T-helper 17 cell (primary cell): ENCODE measurements around the gene CDH1. TPM values are rescaled to one million over a fixed set of nuclear protein-coding genes. Genes with fewer than 3 reads are reported as not detected.

Experiments
- ATAC-seq: fragments of 150-1000 bp; cut with Tn5 transposase; 2 replicates; pipeline ENCODE4 v1.10.0; 2021; ENCODE audit warnings: mild to moderate bottlenecking, moderate library complexity
- DNase-seq, 3 donors: peaks; one replicate each; pipeline versions ENCODE4 v3.0.0 to v3.0.0-alpha.2; 2020 to 2021
- H3K9me3 ChIP-seq: one replicate; pipeline ENCODE4 v1.7.0; 2013; ENCODE audit warnings: low read length, mild to moderate bottlenecking; ENCODE audit not compliant: control insufficient read depth, poor library complexity, severe bottlenecking
- H3K27ac Mint-ChIP-seq: one replicate; pipeline ENCODE4 v1.8.0; 2022; ENCODE audit warnings: mild to moderate bottlenecking, moderate library complexity, mixed read lengths
- H3K27me3 Mint-ChIP-seq: one replicate; pipeline ENCODE4 v1.8.0; 2022; ENCODE audit warnings: mixed read lengths
- H3K36me3 Mint-ChIP-seq: one replicate; pipeline ENCODE4 v1.8.0; 2022; ENCODE audit warnings: low read depth, mixed read lengths
- H3K4me1 Mint-ChIP-seq: one replicate; pipeline ENCODE4 v1.8.0; 2022; ENCODE audit warnings: mild to moderate bottlenecking, mixed read lengths
- H3K4me3 Mint-ChIP-seq: one replicate; pipeline ENCODE4 v1.8.0; 2022; ENCODE audit warnings: mild to moderate bottlenecking, moderate library complexity, mixed read lengths
- total RNA-seq, 4 donors: library from RNA in 2 of 4; stranded (reverse) in 2 of 4; gene quantifications; one replicate each; pipeline ENCODE4 v1.2.3 and lab custom pipeline; 2022 to 2026

CDH1 gene
- total RNA-seq, 2 donors from 2014 or later = 0.44 to 0.47 TPM

- peaks cover 6% of the 10 kb centered on the region for H3K36me3 Mint-ChIP-seq
- no peak overlapping the region for H3K27ac Mint-ChIP-seq
- H3K27me3 Mint-ChIP-seq = peaks cover 19% of the 10 kb centered on the region
- no peak overlapping the region for H3K4me3 Mint-ChIP-seq
- DNase-seq (no peak), ATAC-seq (no peak)
- H3K4me1 Mint-ChIP-seq = peaks cover 10% of the 10 kb centered on the region
- H3K9me3 ChIP-seq = no peaks in the 10 kb centered on the region
Observed at GRCh38 chr16:68757625-68757935, 20.5 kb downstream of the CDH1 start.

- no peak for DNase-seq
- Mint-ChIP-seq H3K4me1 (peaks cover 10% of the 10 kb centered on the region), H3K36me3 (peaks cover 6% of the 10 kb centered on the region), H3K27ac (no peak overlapping the region), H3K27me3 (peaks cover 19% of the 10 kb centered on the region), H3K4me3 (no peak overlapping the region)
- H3K9me3 ChIP-seq = no peaks in the 10 kb centered on the region
- ATAC-seq = no peak
Observed at GRCh38 chr16:68759062-68759461, 22.0 kb downstream of the CDH1 start.

GRCh38 chr16:68760671-68761275 lies 23.7 kb downstream of the CDH1 start:
- Mint-ChIP-seq H3K4me3 (no peak overlapping the region), H3K36me3 (peaks cover 3% of the 10 kb centered on the region), H3K27ac (no peak overlapping the region), H3K4me1 (peaks cover 12% of the 10 kb centered on the region), H3K27me3 (peaks cover 13% of the 10 kb centered on the region)
- no peaks in the 10 kb centered on the region for H3K9me3 ChIP-seq
- DNase-seq = no peak
- no peak for ATAC-seq

- H3K9me3 ChIP-seq = no peaks in the 10 kb centered on the region
- Mint-ChIP-seq H3K4me1 (peaks cover 7% of the 10 kb centered on the region), H3K4me3 (no peak overlapping the region), H3K27me3 (peaks cover 13% of the 10 kb centered on the region), H3K36me3 (peaks cover 3% of the 10 kb centered on the region), H3K27ac (no peak overlapping the region)
- no peak for ATAC-seq
- DNase-seq = no peak
Observed at GRCh38 chr16:68762996-68763756, 26.1 kb downstream of the CDH1 start.

- Mint-ChIP-seq H3K4me1 (peaks cover 7% of the 10 kb centered on the region), H3K27me3 (peaks cover 13% of the 10 kb centered on the region), H3K36me3 (peaks cover 3% of the 10 kb centered on the region), H3K4me3 (no peak overlapping the region), H3K27ac (peak overlapping the region; percentile 66)
- DNase-seq = no peak
- no peaks in the 10 kb centered on the region for H3K9me3 ChIP-seq
- peak; percentile 63 for ATAC-seq
Observed at GRCh38 chr16:68764862-68765261, 27.8 kb downstream of the CDH1 start.

- Mint-ChIP-seq H3K4me1 (peaks cover 7% of the 10 kb centered on the region), H3K4me3 (no peak overlapping the region), H3K36me3 (no peaks in the 10 kb centered on the region), H3K27ac (no peak overlapping the region), H3K27me3 (peaks cover 6% of the 10 kb centered on the region)
- no peaks in the 10 kb centered on the region for H3K9me3 ChIP-seq
- ATAC-seq (no peak), DNase-seq (no peak)
Observed at GRCh38 chr16:68767581-68767980, 30.5 kb downstream of the CDH1 start.

GRCh38 chr16:68768175-68768574 lies 31.1 kb downstream of the CDH1 start:
- H3K4me1 Mint-ChIP-seq = peaks cover 7% of the 10 kb centered on the region
- no peak overlapping the region for H3K27ac Mint-ChIP-seq
- no peaks in the 10 kb centered on the region for H3K9me3 ChIP-seq
- H3K4me3 Mint-ChIP-seq = no peak overlapping the region
- H3K27me3 Mint-ChIP-seq = peaks cover 6% of the 10 kb centered on the region
- ATAC-seq (no peak), DNase-seq (no peak)
- no peaks in the 10 kb centered on the region for H3K36me3 Mint-ChIP-seq

GRCh38 chr16:68768771-68769170 lies 31.7 kb downstream of the CDH1 start:
- H3K4me1 Mint-ChIP-seq = peaks cover 7% of the 10 kb centered on the region

GRCh38 chr16:68770671-68771070 lies 33.6 kb downstream of the CDH1 start:
- no peak overlapping the region for H3K4me3 Mint-ChIP-seq
- ATAC-seq = no peak
- no peak for DNase-seq
- no peaks in the 10 kb centered on the region for H3K9me3 ChIP-seq
- H3K4me1 Mint-ChIP-seq = peaks cover 3% of the 10 kb centered on the region
- no peak overlapping the region for H3K27ac Mint-ChIP-seq
- no peaks in the 10 kb centered on the region for H3K36me3 Mint-ChIP-seq
- peaks cover 6% of the 10 kb centered on the region for H3K27me3 Mint-ChIP-seq

More at GRCh38 chr16:68768771-68769170, 31.7 kb downstream of the CDH1 start:
- Mint-ChIP-seq H3K36me3 (no peaks in the 10 kb centered on the region), H3K27ac (no peak overlapping the region), H3K4me3 (no peak overlapping the region), H3K27me3 (peaks cover 6% of the 10 kb centered on the region)
- no peaks in the 10 kb centered on the region for H3K9me3 ChIP-seq
- DNase-seq (no peak), ATAC-seq (no peak)

- H3K27me3 Mint-ChIP-seq = peaks cover 6% of the 10 kb centered on the region
- no peaks in the 10 kb centered on the region for H3K9me3 ChIP-seq
- H3K4me1 Mint-ChIP-seq = peaks cover 3% of the 10 kb centered on the region
- H3K27ac Mint-ChIP-seq = no peak overlapping the region
- no peak for ATAC-seq
- no peak for DNase-seq
- H3K4me3 Mint-ChIP-seq = no peak overlapping the region
- H3K36me3 Mint-ChIP-seq = no peaks in the 10 kb centered on the region
Observed at GRCh38 chr16:68772030-68772681, 35.1 kb downstream of the CDH1 start.

GRCh38 chr16:68772871-68773270 lies 35.8 kb downstream of the CDH1 start:
- DNase-seq = no peak
- H3K9me3 ChIP-seq = no peaks in the 10 kb centered on the region
- Mint-ChIP-seq H3K36me3 (no peaks in the 10 kb centered on the region), H3K27ac (no peak overlapping the region), H3K27me3 (peaks cover 6% of the 10 kb centered on the region), H3K4me1 (peaks cover 3% of the 10 kb centered on the region), H3K4me3 (no peak overlapping the region)
- ATAC-seq = no peak

GRCh38 chr16:68774982-68775634 lies 38.0 kb downstream of the CDH1 start:
- H3K4me3 Mint-ChIP-seq = no peak overlapping the region
- no peak overlapping the region for H3K27ac Mint-ChIP-seq
- H3K9me3 ChIP-seq = no peaks in the 10 kb centered on the region
- H3K36me3 Mint-ChIP-seq = no peaks in the 10 kb centered on the region
- ATAC-seq (no peak), DNase-seq (no peak)
- H3K4me1 Mint-ChIP-seq = no peaks in the 10 kb centered on the region
- peaks cover 5% of the 10 kb centered on the region for H3K27me3 Mint-ChIP-seq

GRCh38 chr16:68776821-68777485 lies 39.9 kb downstream of the CDH1 start:
- no peaks in the 10 kb centered on the region for H3K4me1 Mint-ChIP-seq
- H3K4me3 Mint-ChIP-seq = no peak overlapping the region
- DNase-seq (no peak), ATAC-seq (peak; percentile 32)
- no peak overlapping the region for H3K27ac Mint-ChIP-seq
- H3K36me3 Mint-ChIP-seq = no peaks in the 10 kb centered on the region
- H3K27me3 Mint-ChIP-seq = no peaks in the 10 kb centered on the region
- no peaks in the 10 kb centered on the region for H3K9me3 ChIP-seq
